ENCODE data around the gene SSR4.
A peak's percentile ranks its signal among the peaks of the same experiment; 100 is the strongest.
"Not testable (repeated sequence)": the region's sequence is repeated elsewhere in the genome, so short reads cannot be mapped to it uniquely, and the experiment has no call there.

SSR4 gene

DNA sequence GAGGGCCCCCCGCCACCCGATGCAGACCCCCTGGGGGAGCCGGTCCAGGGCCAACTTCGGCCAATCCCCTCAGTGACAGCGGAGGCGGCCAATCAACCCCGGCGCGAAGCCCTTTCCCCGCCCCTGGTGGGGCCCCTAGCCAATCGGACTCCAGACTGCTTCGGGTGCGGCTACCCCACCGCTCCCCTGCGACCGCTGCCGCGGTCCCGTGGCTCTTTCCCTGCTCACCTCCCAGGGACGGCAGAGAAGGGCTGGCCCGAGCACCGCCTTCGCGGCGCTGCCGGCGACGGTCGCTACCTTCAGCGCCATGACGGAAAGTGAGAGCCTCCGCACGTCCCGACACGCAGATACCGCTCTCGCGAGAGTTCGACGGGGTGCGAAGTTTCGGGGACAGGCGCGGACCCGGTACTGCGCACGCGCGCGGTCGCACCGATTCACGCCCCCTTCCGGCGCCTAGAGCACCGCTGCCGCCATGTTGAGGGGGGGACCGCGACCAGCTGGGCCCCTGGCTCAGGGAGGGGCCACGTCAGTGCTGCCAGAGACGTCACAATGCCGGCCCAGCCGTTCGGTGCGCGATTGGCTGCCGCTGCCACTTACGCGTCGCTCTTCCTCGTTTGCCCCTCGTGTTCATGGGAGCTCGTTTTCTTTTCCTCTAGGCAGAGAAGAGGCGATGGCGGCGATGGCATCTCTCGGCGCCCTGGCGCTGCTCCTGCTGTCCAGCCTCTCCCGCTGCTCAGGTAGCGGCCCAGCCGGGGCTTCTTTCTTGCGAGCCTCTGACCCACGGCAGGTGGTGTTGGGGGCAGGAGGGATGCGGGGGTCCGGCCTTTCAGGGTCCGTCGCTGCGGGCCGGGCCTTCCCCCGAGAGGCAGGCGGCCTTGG, at the start of gene SSR4, which contains the start of gene IDH3G:
SSR4 (plus strand) TSS at position 651 of the 879 bp plus-strand sequence; CDS start at position 671, 20 bp downstream.
IDH3G (minus strand) TSS at position 358 of the 879 bp plus-strand sequence; CDS start at position 309, 49 bp downstream.
- peak; percentile 89 for DNase-seq (ENCODE audit: low read depth, low spot score)

DNA sequence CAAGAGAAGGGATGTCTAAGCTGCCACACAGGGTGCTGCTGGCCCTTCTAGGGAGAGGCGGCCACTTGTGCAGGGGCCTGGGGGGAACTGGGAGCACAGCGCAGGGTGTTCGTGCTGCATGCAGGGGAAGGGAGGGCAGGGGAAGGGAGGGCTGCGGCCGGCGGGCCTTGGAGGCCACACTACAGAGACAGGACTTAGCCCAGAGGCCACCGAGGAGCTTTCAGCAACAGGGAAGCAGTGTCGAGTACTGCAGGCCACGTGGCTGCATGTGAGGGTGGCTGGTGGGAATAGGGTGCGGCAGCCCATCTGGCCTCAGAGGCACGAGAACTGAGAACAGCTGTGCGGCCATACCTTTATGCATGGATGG, 49.4 kb upstream of the SSR4 start:
- DNase-seq (ENCODE audit: low read depth, low spot score): not testable (repeated sequence)

DNA sequence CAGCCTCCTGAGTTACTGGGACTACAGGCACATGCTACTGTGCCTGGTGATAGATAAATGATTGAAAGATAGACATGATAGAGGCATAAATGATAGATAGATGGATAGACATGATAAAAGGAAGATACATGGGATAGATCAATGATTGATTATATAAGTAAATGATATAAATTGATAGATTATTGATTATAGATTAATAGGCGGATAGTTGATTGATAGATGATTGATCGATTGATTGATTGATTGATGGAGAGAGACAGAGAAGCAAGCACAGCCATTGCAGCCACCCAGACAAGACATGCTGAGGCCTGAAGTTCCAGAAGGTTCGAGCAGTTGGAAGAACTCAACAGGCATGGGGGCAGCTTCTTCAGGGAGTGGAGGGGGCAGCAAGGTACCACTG, 48.1 kb upstream of the SSR4 start:
- no peak for DNase-seq (ENCODE audit: low read depth, low spot score)

DNA sequence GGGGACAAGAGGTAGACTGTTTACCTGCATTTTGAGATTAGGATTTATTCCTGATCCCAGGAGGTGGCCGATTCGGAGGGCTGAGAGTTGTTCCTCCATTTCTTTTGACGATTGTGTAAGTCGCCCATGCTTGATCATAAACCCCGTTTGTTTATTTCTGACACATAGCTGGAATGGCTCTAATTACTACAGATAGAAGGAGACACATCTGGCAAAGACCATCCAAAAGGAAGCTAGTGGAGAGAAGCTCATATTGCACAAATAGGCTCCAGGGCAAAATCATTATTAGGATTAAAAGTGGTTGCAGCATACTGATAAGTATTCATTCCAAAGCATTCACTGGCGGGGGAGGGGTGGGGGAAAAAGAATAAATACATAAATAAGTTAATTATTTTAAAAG, 47.5 kb upstream of the SSR4 start:
- not testable (repeated sequence) for DNase-seq (ENCODE audit: low read depth, low spot score)

DNA sequence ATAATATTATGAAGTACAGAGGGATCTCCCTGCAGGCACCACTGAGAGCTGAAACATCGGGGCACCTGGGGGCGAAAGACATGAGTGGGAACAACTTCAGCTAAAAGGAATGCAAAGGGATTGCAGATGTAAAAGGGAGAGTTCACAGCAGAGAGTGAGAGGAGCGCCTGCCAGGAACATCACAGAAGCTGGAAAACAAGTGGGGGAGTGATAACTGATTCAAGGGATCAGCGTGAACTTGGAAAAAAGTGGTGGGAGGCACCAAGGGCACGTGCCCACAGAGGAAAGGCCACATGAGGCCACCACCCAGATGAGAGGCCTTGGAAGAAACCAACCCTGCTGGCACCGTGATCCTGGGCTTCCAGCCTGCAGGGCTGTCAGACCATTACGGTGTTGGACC, 45.5 kb upstream of the SSR4 start:
- DNase-seq (ENCODE audit: low read depth, low spot score): not testable (repeated sequence)

DNA sequence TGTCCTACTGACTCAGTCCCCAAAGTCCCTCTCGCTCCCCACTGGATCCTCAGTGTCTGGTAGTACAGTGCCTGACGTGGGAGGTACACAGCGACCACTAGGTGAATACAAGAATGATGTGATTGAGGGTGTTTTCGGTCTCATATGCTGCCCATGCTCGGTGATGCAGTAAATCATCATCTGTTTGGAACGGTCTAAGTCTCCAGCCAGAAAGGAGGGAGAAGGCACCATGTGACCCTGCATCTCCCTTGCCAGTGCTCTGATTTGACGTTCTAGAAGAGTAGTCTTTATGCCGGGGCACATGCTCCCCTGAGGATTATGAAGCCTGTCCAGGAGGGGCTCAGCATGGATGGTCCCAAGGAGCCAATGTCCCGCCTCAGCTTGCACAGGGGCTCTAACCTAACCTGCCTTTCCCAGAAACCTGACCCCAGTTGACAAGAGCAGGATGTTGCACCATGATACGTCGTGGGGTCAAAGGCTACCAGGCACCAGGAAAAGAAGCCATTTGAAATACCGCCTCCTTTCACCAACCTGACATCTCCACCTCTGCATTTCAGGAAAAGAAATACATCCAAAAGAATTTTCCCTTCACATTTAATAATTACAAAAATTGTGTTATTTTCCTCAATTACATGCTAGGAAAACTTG, 44.2 kb upstream of the SSR4 start:
- DNase-seq (ENCODE audit: low read depth, low spot score): no peak

DNA sequence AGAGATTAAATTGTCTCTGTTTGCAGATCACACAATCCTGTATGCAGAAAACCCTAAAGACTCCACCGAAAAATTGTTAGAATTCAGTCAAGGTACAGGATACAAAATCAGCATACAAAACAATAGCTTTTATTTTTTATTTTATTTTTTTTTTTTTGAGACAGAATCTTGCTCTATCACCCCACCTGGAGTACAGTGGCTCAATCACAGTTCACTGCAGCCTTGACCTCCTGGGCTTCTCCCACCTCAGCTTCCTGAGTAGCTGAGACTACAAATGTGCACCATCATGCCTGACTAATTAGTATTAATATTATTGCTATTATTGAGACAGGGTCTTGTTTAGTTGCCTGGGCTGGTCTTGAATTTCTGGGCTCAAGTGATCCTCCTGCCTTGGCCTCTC, 39.3 kb upstream of the SSR4 start:
- no peak for DNase-seq (ENCODE audit: low read depth, low spot score)

DNA sequence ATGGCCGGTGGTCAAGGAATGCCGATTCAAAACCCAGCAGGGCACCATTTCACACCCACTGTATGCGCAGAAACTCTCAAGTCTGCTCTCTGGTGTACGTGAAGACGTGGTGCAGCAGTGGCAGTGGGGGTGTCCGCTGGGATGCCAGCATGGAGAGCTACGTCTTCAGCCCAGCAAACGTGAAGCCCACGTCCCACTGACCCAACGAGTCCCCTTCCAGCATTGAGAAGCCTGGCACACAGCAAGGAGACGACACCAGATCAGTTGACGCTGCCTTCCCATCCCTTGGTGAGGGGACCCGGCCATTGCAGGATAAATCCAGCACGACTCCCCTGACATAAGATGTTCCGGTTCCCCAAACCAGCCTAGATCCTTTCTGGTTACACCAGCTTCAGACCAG, 32.6 kb upstream of the SSR4 start:
- DNase-seq (ENCODE audit: low read depth, low spot score): no peak

DNA sequence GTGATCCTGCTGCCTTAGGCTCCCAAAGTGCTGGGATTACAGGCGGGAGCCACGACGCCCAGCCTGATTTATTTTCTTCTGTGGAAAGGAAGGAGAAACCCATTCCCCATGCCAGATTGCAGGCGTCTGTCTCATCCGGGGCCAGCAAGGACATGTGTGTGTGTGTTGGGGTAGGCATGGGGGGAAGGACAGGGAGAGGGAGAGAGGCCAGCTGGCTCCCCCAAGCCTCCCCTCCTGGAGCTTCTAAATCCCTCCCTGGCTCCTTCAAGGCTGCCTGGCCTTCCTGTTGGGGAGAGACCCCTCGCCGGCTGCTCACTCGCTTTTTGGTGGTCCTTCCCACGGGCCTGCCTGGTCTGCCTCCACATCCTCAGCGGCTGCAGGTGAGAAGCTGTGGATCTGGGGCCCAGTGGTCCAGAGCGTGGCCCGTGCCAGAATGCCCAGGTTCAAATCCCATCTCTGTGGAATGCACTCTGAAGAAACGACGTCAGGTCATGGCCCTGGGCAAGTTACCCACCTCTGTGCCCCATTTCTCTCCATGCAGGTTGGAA, 31.8 kb upstream of the SSR4 start:
- DNase-seq (ENCODE audit: low read depth, low spot score): no peak

DNA sequence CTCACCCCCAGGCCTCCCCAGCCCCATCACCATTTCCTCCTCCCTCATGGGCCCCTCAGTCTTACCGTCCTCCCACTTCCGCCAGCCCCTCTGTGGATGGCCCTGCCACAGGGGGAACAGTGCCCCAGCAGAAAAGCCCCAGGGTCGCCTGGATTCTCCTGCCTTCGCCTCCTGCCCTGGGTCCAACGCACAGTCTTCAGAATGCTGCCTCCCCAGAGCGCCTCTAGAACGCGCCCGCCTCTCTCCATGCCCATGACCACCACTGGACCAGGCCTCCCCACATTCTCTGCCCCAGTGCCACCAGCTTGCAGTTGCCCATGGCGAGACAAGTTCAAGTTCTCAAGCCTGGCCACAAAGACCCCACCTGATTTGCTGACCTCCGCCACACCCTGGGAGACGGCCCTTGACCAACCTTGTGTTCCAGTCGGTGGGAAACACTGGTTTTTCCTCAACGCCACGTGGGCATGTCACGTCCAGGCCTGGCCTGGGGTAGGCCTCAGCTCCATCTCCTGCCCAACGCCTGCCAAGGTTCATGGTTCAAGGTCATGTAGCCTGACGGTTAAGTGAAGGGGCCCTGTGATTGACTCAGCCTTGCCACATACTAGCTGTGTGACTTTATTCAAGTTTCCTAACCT, 31.1 kb upstream of the SSR4 start:
- no peak for DNase-seq (ENCODE audit: low read depth, low spot score)

DNA sequence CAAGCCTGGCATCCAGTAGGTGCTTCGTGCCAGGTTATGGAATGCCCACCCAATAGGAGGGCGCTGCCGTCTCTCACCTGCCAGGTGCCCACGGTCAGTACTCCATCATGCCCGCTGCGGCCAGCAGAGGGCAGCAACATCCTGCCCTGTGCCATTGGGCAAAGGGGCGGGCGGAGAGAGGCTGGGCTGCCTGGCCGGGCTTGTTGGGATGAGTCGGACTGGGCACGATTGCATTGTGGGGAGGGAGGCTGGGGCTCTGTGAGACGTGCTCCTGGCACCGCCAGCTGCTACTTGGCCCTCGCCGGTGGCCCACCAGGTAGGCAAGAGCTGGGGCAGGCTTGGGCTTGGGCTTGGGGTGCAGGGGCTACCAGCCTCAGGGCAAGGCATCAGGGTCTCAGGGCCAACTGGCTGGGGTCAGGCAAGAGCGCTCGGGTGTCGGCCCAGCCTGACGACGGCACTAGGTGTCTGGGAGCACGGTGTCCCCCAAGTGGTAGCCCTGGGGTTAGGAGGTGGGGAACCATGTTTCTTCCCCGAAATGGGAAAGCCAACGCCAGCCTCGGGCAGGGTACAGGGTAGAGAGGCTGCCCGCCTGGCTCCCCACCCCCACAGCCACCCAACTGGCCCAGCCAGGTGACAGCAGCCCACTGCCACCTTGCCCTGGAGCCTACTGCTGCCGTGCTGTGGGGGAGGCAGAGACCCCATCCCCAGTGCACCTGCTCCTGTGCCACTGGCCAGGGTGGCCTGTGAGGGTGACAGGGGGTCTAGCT, 30.3 kb upstream of the SSR4 start, which contains the start of gene PLXNB3:
PLXNB3 (plus strand) TSS at position 261 of the 767 bp plus-strand sequence. CDS start 1,287 bp downstream, outside the sequence.
- peak; percentile 12 for DNase-seq (ENCODE audit: low read depth, low spot score)

DNA sequence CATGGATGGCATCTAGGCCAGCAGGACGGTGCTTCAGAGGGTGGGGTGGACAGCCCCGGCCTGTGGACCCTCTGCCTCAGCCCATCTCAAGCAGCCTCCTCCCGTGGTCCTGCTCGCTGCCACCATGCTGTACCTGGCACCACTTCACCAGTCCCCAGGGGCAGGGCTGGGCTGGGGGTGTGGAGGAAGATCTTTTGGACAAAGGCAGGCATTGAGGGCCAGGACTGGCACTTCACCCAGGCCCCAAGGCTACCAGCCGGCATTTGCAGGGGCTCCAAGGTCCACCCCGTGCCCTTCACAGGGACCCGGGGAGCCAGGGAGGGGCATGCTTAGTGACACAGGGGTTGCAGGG, 29.7 kb upstream of the SSR4 start:
- no peak for DNase-seq (ENCODE audit: low read depth, low spot score)

DNA sequence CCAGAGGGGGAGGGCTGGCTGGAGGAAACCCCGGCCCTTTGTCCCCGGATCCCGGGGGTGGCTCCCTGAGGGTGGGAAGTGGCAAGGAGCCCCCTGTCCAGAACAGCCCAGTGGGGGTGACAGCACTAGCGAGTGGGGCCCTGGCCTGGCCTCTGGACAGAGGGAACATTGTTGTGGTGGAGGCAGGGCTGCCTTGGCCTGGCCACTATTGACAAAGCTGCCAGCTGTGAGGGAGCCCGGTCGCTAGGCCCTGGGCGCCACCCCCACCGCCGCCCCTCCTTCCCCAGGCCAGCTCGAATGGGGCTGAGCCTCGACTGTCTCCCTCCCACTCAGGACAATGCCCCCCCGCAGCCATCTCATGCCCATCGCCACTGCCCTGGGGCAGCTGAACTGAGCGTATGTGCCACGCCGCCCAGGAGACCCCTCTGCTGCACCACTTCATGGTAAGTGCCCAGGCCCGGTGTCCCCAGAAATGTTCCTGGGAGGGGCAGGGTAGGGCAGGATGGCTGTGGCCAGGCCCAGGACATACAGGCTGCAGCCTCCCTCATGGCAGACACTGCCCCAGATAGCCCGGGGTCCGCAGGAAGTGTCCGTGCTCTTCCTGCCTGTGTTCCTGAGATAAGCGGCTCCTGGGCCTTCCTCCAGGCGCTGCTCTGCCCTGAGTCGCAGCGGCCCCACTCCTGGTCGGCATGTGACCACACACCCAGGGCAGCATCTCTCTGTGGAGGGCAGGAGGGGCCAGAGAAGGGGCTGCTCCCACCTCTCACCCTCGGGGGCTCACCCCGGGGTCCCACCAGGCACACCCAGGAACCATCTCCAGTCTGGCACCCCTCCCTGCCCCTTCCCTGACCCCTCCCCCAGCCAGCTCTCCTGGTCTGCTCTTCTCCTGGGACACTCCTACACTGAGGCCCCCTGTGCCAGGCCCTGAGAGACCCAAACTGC, 29.1 kb upstream of the SSR4 start:
- no peak for DNase-seq (ENCODE audit: low read depth, low spot score)

DNA sequence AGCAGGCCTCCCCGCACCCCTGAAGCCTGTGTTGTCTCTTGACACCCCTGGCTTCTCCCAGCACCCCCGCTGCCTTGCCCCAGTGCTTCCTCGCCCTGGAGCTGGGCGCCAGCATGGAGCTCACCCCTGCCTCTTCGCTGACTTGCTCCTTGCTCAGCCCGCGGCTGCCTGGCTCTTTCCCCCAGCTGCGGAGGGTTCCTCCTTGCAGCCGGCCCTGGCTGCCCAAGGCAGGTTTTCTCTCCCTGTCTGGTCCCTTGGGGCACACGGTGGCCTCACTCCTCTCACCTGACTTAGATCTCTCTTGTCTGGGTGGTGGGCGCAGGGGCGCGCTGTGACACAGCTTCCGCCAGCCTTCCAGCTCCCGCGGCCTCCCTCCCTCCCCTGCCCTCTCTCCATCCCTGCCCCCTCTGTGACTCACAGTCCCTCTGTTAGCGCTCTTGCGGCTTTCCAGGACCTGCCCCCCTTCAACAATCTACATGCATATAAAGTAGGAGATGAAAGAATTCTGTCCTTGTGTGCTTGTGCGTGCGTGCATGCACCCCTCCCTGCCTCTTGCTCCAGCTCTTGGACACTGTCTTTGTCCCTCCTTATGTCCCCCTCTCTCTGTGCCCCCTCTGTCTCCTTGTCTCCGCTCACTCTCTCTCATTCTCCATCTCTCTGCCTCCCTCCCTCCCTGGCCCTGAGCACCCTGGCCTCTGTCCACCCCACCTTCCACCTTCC, 28.2 kb upstream of the SSR4 start:
- DNase-seq (ENCODE audit: low read depth, low spot score): no peak

DNA sequence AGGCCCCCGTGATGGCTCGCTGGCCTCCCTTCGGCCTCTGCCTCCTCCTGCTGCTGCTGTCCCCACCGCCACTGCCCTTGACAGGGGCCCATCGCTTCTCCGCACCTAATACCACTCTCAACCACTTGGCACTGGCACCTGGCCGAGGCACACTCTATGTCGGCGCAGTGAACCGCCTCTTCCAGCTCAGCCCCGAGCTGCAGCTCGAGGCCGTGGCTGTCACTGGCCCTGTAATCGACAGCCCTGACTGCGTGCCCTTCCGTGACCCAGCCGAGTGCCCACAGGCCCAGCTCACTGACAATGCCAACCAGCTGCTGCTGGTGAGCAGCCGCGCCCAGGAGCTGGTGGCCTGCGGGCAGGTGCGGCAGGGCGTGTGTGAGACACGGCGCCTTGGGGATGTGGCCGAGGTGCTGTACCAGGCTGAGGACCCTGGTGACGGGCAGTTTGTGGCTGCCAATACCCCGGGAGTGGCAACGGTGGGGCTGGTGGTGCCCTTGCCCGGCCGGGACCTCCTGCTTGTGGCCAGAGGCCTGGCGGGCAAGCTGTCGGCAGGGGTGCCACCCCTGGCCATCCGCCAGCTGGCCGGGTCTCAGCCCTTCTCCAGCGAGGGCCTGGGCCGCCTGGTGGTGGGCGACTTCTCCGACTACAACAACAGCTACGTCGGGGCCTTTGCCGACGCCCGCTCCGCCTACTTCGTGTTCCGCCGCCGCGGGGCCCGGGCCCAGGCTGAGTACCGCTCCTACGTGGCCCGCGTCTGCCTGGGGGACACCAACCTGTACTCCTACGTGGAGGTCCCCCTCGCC, 27.4 kb upstream of the SSR4 start:
- no peak for DNase-seq (ENCODE audit: low read depth, low spot score)

DNA sequence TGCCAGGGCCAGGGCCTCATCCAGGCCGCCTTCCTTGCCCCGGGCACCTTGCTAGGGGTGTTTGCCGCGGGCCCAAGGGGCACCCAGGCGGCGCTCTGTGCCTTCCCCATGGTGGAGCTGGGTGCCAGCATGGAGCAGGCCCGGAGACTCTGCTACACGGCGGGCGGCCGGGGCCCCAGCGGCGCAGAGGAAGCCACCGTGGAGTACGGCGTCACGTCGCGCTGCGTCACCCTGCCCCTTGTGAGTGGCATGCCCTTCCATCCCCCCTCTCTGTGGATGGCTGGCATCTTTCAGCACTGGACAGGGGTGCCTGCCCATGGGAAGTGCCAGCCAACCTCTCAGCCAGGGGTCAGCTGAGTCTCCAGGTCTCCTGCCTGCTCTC, 26.8 kb upstream of the SSR4 start:
- DNase-seq (ENCODE audit: low read depth, low spot score): no peak

DNA sequence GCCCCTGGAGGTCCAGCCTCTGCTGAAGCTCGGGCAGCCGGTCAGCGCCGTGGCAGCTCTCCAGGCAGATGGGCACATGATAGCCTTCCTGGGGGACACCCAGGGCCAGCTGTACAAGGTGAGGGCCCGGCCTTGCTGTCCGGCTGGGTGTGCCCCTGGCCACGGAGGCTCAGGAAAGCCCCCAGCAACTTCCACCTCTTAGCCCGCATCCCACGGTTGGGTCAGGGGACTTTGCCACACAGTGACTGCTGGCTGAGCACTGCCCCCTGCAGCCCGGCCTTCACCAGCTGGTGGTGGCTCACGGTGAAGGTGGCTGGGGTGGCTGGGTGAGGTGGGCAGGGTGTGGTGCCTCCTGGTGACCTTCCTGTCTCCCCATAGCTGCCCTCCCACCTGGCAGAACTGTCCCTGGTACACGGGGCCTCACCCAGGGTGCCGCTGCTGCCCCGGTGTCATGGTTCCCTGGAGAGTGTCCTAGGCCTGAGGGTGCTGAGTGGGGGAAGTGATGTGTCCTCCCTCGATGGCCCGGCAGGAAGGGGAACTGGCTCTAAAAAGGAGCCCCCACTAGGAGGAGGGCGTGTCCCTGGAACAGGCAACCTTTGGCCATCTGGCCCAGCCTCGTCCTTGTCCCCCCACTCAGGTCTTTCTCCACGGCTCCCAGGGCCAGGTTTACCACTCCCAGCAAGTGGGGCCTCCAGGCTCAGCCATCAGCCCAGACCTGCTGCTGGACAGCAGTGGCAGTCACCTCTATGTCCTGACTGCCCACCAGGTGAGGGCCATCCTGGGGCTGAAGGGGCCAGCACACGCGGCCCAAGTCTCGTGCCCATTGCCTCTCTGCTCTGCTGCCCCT, 25.9 kb upstream of the SSR4 start:
- no peak for DNase-seq (ENCODE audit: low read depth, low spot score)
